Measurements from ENCODE around the gene MT1M. TPM values are rescaled to one million over a fixed set of nuclear protein-coding genes. Genes with fewer than 3 reads are reported as not detected.

The MT1M gene
- total RNA-seq, 1 donor from 2014 or later = not detected

GRCh38 chr16:56625140-56625942 is 7.1 kb upstream of the MT1M start, which contains the start of gene MT1E:
Gene MT1E, plus strand, starts transcription at chr16:56625781. Its CDS starts 71 bp downstream, at chr16:56625852.
- DNase-seq (ENCODE audit: low spot score) = peak; percentile 71
- H3K27ac Mint-ChIP-seq = peak within 1 kb of the TSS; percentile 93
- no peaks in the 10 kb centered on the region for H3K9me3 Mint-ChIP-seq
- peaks cover 6% of the 10 kb centered on the region for H3K27me3 Mint-ChIP-seq (ENCODE audit: insufficient read depth)
- intact Hi-C loops (cut with micrococcal nuclease) = loop anchor here (1.0 to 5.0 kb wide), 7 partner anchors 8 to 173 kb away; partner anchors contain the start of genes MT1F, MT1X, MT2A and NUDT21
- no peaks in the 10 kb centered on the region for H3K36me3 Mint-ChIP-seq (ENCODE audit: low read depth)
- peak within 1 kb of the TSS; percentile 92 for H3K4me3 Mint-ChIP-seq
- H3K4me1 Mint-ChIP-seq (ENCODE audit: low read depth) = peaks cover 23% of the 10 kb centered on the region

- peak overlapping the region; percentile 92 for H3K4me3 Mint-ChIP-seq
- peak overlapping the region; percentile 89 for H3K27ac Mint-ChIP-seq
- H3K4me1 Mint-ChIP-seq (ENCODE audit: low read depth) = peaks cover 23% of the 10 kb centered on the region
- H3K27me3 Mint-ChIP-seq (ENCODE audit: insufficient read depth) = peaks cover 13% of the 10 kb centered on the region
- H3K36me3 Mint-ChIP-seq (ENCODE audit: low read depth) = no peaks in the 10 kb centered on the region
- H3K9me3 Mint-ChIP-seq = no peaks in the 10 kb centered on the region
- no peak for DNase-seq (ENCODE audit: low spot score)
- intact Hi-C loops (cut with micrococcal nuclease) = loop anchor here (1.0 to 5.0 kb wide), 7 partner anchors 9 to 174 kb away; partner anchors contain the start of genes MT1F, MT1X, MT2A and NUDT21
Observed at GRCh38 chr16:56625943-56626654, 6.4 kb upstream of the MT1M start.

- Mint-ChIP-seq H3K9me3 (no peaks in the 10 kb centered on the region), H3K4me3 (peak overlapping the region; percentile 92), H3K36me3 (ENCODE audit: low read depth) (no peaks in the 10 kb centered on the region), H3K27me3 (ENCODE audit: insufficient read depth) (peaks cover 19% of the 10 kb centered on the region), H3K27ac (no peak overlapping the region), H3K4me1 (ENCODE audit: low read depth) (peaks cover 25% of the 10 kb centered on the region)
- intact Hi-C loops (cut with micrococcal nuclease) = loop anchor here (5.0 kb wide), 1 partner anchor 174 kb away; the partner anchor contains the start of genes NUDT21 and OGFOD1
- DNase-seq (ENCODE audit: low spot score) = no peak
Observed at GRCh38 chr16:56626685-56627084, 5.8 kb upstream of the MT1M start.

- H3K27me3 Mint-ChIP-seq (ENCODE audit: insufficient read depth) = peaks cover 34% of the 10 kb centered on the region
- no peaks in the 10 kb centered on the region for H3K36me3 Mint-ChIP-seq (ENCODE audit: low read depth)
- no peak overlapping the region for H3K4me3 Mint-ChIP-seq
- no peak overlapping the region for H3K27ac Mint-ChIP-seq
- intact Hi-C loops (cut with micrococcal nuclease) = loop anchor here (5.0 kb wide), 1 partner anchor 176 kb away; the partner anchor contains the start of genes NUDT21 and OGFOD1
- no peaks in the 10 kb centered on the region for H3K9me3 Mint-ChIP-seq
- no peak for DNase-seq (ENCODE audit: low spot score)
- H3K4me1 Mint-ChIP-seq (ENCODE audit: low read depth) = peaks cover 34% of the 10 kb centered on the region
Observed at GRCh38 chr16:56628486-56629350, 3.7 kb upstream of the MT1M start.

GRCh38 chr16:56629531-56629930 is 2.9 kb upstream of the MT1M start:
- H3K27ac Mint-ChIP-seq = no peak overlapping the region
- H3K27me3 Mint-ChIP-seq (ENCODE audit: insufficient read depth) = peaks cover 43% of the 10 kb centered on the region
- intact Hi-C loops (cut with micrococcal nuclease) = loop anchor here (5.0 kb wide), 1 partner anchor 177 kb away; the partner anchor contains the start of genes NUDT21 and OGFOD1
- H3K9me3 Mint-ChIP-seq = no peaks in the 10 kb centered on the region
- H3K4me3 Mint-ChIP-seq = no peak overlapping the region
- peaks cover 34% of the 10 kb centered on the region for H3K4me1 Mint-ChIP-seq (ENCODE audit: low read depth)
- H3K36me3 Mint-ChIP-seq (ENCODE audit: low read depth) = no peaks in the 10 kb centered on the region
- DNase-seq (ENCODE audit: low spot score) = no peak

GRCh38 chr16:56630134-56630533 is 2.3 kb upstream of the MT1M start:
- peaks cover 49% of the 10 kb centered on the region for H3K27me3 Mint-ChIP-seq (ENCODE audit: insufficient read depth)
- DNase-seq (ENCODE audit: low spot score) = no peak
- peaks cover 36% of the 10 kb centered on the region for H3K4me1 Mint-ChIP-seq (ENCODE audit: low read depth)
- H3K4me3 Mint-ChIP-seq = no peak overlapping the region
- no peaks in the 10 kb centered on the region for H3K36me3 Mint-ChIP-seq (ENCODE audit: low read depth)
- intact Hi-C loops (cut with micrococcal nuclease) = no loop called here
- H3K27ac Mint-ChIP-seq = no peak overlapping the region
- no peaks in the 10 kb centered on the region for H3K9me3 Mint-ChIP-seq

- H3K4me3 Mint-ChIP-seq = no peak overlapping the region
- no peaks in the 10 kb centered on the region for H3K36me3 Mint-ChIP-seq (ENCODE audit: low read depth)
- H3K9me3 Mint-ChIP-seq = no peaks in the 10 kb centered on the region
- DNase-seq (ENCODE audit: low spot score) = no peak
- H3K27me3 Mint-ChIP-seq (ENCODE audit: insufficient read depth) = peaks cover 56% of the 10 kb centered on the region
- intact Hi-C loops (cut with micrococcal nuclease) = no loop called here
- no peak overlapping the region for H3K27ac Mint-ChIP-seq
- peaks cover 29% of the 10 kb centered on the region for H3K4me1 Mint-ChIP-seq (ENCODE audit: low read depth)
Observed at GRCh38 chr16:56631197-56631596, 1.3 kb upstream of the MT1M start.

GRCh38 chr16:56631832-56632155 is 665 bp upstream of the MT1M start:
- no peak overlapping the region for H3K27ac Mint-ChIP-seq
- H3K9me3 Mint-ChIP-seq = no peaks in the 10 kb centered on the region
- peaks cover 27% of the 10 kb centered on the region for H3K4me1 Mint-ChIP-seq (ENCODE audit: low read depth)
- peak overlapping the region; percentile 77 for H3K4me3 Mint-ChIP-seq
- no peak for DNase-seq (ENCODE audit: low spot score)
- H3K36me3 Mint-ChIP-seq (ENCODE audit: low read depth) = no peaks in the 10 kb centered on the region
- H3K27me3 Mint-ChIP-seq (ENCODE audit: insufficient read depth) = peaks cover 62% of the 10 kb centered on the region
- intact Hi-C loops (cut with micrococcal nuclease) = no loop called here

- peaks cover 36% of the 10 kb centered on the region for H3K4me1 Mint-ChIP-seq (ENCODE audit: low read depth)
Observed at GRCh38 chr16:56632848-56633365, 448 bp downstream of the MT1M start.

GRCh38 chr16:56633535-56633934 is 1.1 kb downstream of the MT1M start:
- Mint-ChIP-seq H3K9me3 (no peaks in the 10 kb centered on the region), H3K4me3 (peak overlapping the region; percentile 5), H3K36me3 (ENCODE audit: low read depth) (no peaks in the 10 kb centered on the region), H3K27ac (no peak overlapping the region), H3K27me3 (ENCODE audit: insufficient read depth) (peaks cover 70% of the 10 kb centered on the region), H3K4me1 (ENCODE audit: low read depth) (peaks cover 38% of the 10 kb centered on the region)
- no peak for DNase-seq (ENCODE audit: low spot score)
- intact Hi-C loops (cut with micrococcal nuclease) = no loop called here

More at GRCh38 chr16:56632848-56633365, 448 bp downstream of the MT1M start:
- Mint-ChIP-seq H3K27ac (no peak overlapping the region), H3K36me3 (ENCODE audit: low read depth) (no peaks in the 10 kb centered on the region), H3K27me3 (ENCODE audit: insufficient read depth) (peaks cover 69% of the 10 kb centered on the region), H3K4me3 (peak overlapping the region; percentile 61), H3K9me3 (no peaks in the 10 kb centered on the region)
- DNase-seq (ENCODE audit: low spot score) = no peak
- intact Hi-C loops (cut with micrococcal nuclease) = no loop called here

GRCh38 chr16:56634715-56635440 is 2.4 kb downstream of the MT1M start:
- H3K4me3 Mint-ChIP-seq = peak overlapping the region; percentile 73
- DNase-seq (ENCODE audit: low spot score) = no peak
- H3K27ac Mint-ChIP-seq = peak overlapping the region; percentile 15
- intact Hi-C loops (cut with micrococcal nuclease) = no loop called here
- H3K4me1 Mint-ChIP-seq (ENCODE audit: low read depth) = peaks cover 34% of the 10 kb centered on the region
- no peaks in the 10 kb centered on the region for H3K9me3 Mint-ChIP-seq
- no peaks in the 10 kb centered on the region for H3K36me3 Mint-ChIP-seq (ENCODE audit: low read depth)
- H3K27me3 Mint-ChIP-seq (ENCODE audit: insufficient read depth) = peaks cover 80% of the 10 kb centered on the region

Data from activated T-helper 1 cell treated with anti-CD3 and anti-CD28 coated beads, Interleukin-12 subunit alpha, Interleukin-12 subunit beta, Interleukin-2, Interleukin-4 antibody, amounts not matched to agents 30 ng/mL and 10 ng/mL and 1 ng/mL, durations not matched to agents 14 hours and 24 hours and 36 hours (primary cell).